ENCODE results near the gene ALKBH2.

GRCh38 chr12:109121346-109121880, 28.1 kb upstream of the ALKBH2 start:
- no peak for TF ChIP-seq EZH2 (IDR thresholded peaks at IDR 0.05; ENCODE audit: insufficient read depth, poor library complexity, severe bottlenecking)
- no peak for TF ChIP-seq EZH2phosphoT487 (IDR thresholded peaks at IDR 0.05; ENCODE audit: insufficient read depth, low read depth)
